ENCODE measurements around the gene CAPN2.

DNA sequence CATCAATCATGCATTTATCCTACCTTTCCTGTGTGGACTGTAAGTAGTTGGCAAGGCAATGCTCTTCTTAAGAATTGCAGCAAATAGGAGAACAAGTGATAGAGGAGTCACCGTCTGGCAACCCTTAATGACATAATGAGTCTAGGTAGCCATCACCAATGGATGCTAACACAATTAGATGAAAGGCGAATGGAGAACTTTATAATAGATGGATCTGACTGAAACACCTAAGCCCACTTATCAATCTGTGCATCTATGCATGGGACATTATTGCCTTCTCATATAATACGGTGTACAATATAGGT lies 27.9 kb upstream of the CAPN2 start:
- TF ChIP-seq, protein P1, sequence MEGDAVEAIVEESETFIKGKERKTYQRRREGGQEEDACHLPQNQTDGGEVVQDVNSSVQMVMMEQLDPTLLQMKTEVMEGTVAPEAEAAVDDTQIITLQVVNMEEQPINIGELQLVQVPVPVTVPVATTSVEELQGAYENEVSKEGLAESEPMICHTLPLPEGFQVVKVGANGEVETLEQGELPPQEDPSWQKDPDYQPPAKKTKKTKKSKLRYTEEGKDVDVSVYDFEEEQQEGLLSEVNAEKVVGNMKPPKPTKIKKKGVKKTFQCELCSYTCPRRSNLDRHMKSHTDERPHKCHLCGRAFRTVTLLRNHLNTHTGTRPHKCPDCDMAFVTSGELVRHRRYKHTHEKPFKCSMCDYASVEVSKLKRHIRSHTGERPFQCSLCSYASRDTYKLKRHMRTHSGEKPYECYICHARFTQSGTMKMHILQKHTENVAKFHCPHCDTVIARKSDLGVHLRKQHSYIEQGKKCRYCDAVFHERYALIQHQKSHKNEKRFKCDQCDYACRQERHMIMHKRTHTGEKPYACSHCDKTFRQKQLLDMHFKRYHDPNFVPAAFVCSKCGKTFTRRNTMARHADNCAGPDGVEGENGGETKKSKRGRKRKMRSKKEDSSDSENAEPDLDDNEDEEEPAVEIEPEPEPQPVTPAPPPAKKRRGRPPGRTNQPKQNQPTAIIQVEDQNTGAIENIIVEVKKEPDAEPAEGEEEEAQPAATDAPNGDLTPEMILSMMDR (conservative IDR thresholded peaks at IDR 0.05; ENCODE audit: low read depth in 2 of 2) = no peak
- TF ChIP-seq, protein P2, sequence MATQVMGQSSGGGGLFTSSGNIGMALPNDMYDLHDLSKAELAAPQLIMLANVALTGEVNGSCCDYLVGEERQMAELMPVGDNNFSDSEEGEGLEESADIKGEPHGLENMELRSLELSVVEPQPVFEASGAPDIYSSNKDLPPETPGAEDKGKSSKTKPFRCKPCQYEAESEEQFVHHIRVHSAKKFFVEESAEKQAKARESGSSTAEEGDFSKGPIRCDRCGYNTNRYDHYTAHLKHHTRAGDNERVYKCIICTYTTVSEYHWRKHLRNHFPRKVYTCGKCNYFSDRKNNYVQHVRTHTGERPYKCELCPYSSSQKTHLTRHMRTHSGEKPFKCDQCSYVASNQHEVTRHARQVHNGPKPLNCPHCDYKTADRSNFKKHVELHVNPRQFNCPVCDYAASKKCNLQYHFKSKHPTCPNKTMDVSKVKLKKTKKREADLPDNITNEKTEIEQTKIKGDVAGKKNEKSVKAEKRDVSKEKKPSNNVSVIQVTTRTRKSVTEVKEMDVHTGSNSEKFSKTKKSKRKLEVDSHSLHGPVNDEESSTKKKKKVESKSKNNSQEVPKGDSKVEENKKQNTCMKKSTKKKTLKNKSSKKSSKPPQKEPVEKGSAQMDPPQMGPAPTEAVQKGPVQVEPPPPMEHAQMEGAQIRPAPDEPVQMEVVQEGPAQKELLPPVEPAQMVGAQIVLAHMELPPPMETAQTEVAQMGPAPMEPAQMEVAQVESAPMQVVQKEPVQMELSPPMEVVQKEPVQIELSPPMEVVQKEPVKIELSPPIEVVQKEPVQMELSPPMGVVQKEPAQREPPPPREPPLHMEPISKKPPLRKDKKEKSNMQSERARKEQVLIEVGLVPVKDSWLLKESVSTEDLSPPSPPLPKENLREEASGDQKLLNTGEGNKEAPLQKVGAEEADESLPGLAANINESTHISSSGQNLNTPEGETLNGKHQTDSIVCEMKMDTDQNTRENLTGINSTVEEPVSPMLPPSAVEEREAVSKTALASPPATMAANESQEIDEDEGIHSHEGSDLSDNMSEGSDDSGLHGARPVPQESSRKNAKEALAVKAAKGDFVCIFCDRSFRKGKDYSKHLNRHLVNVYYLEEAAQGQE (IDR thresholded peaks at IDR 0.05; ENCODE audit: unreplicated experiment) = no peak
- no peak for TF ChIP-seq EZH2phosphoT487 (IDR thresholded peaks at IDR 0.05; ENCODE audit: unreplicated experiment)
- TF ChIP-seq NANOG (IDR thresholded peaks at IDR 0.05; ENCODE audit: borderline replicate concordance) = no peak
- TF ChIP-seq POLR2AphosphoS5 (IDR thresholded peaks at IDR 0.05; ENCODE audit: low read depth) = no peak
- no peak for TF ChIP-seq JUNB (IDR thresholded peaks at IDR 0.05; ENCODE audit: unreplicated experiment)
- TF ChIP-seq EZH2 (IDR thresholded peaks at IDR 0.05; ENCODE audit: low read depth, unreplicated experiment) = no peak
- no peak for TF ChIP-seq ZNF331 (CRISPR knock-in tag; IDR thresholded peaks at IDR 0.05; ENCODE audit: low read depth)
- TF ChIP-seq ETS1 (IDR thresholded peaks at IDR 0.05) = no peak
- TF ChIP-seq ZNF114 (CRISPR knock-in tag; IDR thresholded peaks at IDR 0.05) = no peak
- no peak for TF ChIP-seq CREB1 (CRISPR knock-in tag; IDR thresholded peaks at IDR 0.05; ENCODE audit: low read depth)
- TF ChIP-seq ZNF462 (CRISPR knock-in tag; IDR thresholded peaks at IDR 0.05) = no peak
